ENCODE data around the gene BRMS1L. TPM values are rescaled to one million over a fixed set of nuclear protein-coding genes. Genes with fewer than 3 reads are reported as not detected.

The BRMS1L gene
- total RNA-seq, 2 donors from 2014 or later, result 5.2 to 6.6 TPM

- H3K4me1 ChIP-seq (replicated peaks), result no peaks in the 10 kb centered on the region
- TF ChIP-seq POLR2AphosphoS5 (IDR thresholded peaks at IDR 0.05) (no peak), CTCF (IDR thresholded peaks at IDR 0.05) (no peak), POLR2A (IDR thresholded peaks at IDR 0.05) (no peak)
- H3K27me3 ChIP-seq (replicated peaks; ENCODE audit: insufficient read depth), result no peaks in the 10 kb centered on the region
- no peak overlapping the region for H3K4me3 ChIP-seq
- H3K9me3 ChIP-seq, result no peaks in the 10 kb centered on the region
- no peak overlapping the region for H3K27ac ChIP-seq
- intact Hi-C loops (cut with DNase I), result no loop called here
- no peaks in the 10 kb centered on the region for H3K36me3 ChIP-seq
- 59% methylated on average over 1 of the region's 1 CpG for WGBS
- DNase-seq (ENCODE audit: low spot score), result no peak
These were observed 28.6 kb downstream of the BRMS1L start for GRCh38 chr14:35854696-35855270.

- H3K36me3 ChIP-seq, result no peaks in the 10 kb centered on the region
- TF ChIP-seq POLR2AphosphoS5 (IDR thresholded peaks at IDR 0.05) (no peak), POLR2A (IDR thresholded peaks at IDR 0.05) (no peak), CTCF (IDR thresholded peaks at IDR 0.05) (no peak)
- intact Hi-C loops (cut with DNase I), result no loop called here
- no peak overlapping the region for H3K4me3 ChIP-seq
- no peaks in the 10 kb centered on the region for H3K27me3 ChIP-seq (replicated peaks; ENCODE audit: insufficient read depth)
- no peaks in the 10 kb centered on the region for H3K4me1 ChIP-seq (replicated peaks)
- no peak overlapping the region for H3K27ac ChIP-seq
- no peak for DNase-seq (ENCODE audit: low spot score)
- 61% methylated on average over 6 of the region's 6 CpGs for WGBS
- no peaks in the 10 kb centered on the region for H3K9me3 ChIP-seq
These were observed 29.8 kb downstream of the BRMS1L start for GRCh38 chr14:35855876-35856481.

- Histone ChIP-seq H3K4me1 (replicated peaks) (no peaks in the 10 kb centered on the region), H3K27me3 (replicated peaks; ENCODE audit: insufficient read depth) (no peaks in the 10 kb centered on the region), H3K9me3 (no peaks in the 10 kb centered on the region), H3K27ac (no peak overlapping the region), H3K4me3 (no peak overlapping the region), H3K36me3 (no peaks in the 10 kb centered on the region)
- 93% methylated on average over 7 of the region's 7 CpGs for WGBS
- DNase-seq (ENCODE audit: low spot score), result no peak
- no peak for TF ChIP-seq POLR2A (IDR thresholded peaks at IDR 0.05)
- no peak for TF ChIP-seq CTCF (IDR thresholded peaks at IDR 0.05)
- no peak for TF ChIP-seq POLR2AphosphoS5 (IDR thresholded peaks at IDR 0.05)
- intact Hi-C loops (cut with DNase I), result no loop called here
These were observed 32.5 kb downstream of the BRMS1L start for GRCh38 chr14:35858521-35859209.

- H3K27ac ChIP-seq, result no peak overlapping the region
- H3K4me1 ChIP-seq (replicated peaks), result no peaks in the 10 kb centered on the region
- H3K36me3 ChIP-seq, result no peaks in the 10 kb centered on the region
- no peak overlapping the region for H3K4me3 ChIP-seq
- H3K9me3 ChIP-seq, result no peaks in the 10 kb centered on the region
- intact Hi-C loops (cut with DNase I), result no loop called here
- WGBS, result 74% methylated on average over 3 of the region's 3 CpGs
- no peak for DNase-seq (ENCODE audit: low spot score)
- no peaks in the 10 kb centered on the region for H3K27me3 ChIP-seq (replicated peaks; ENCODE audit: insufficient read depth)
- no peak for TF ChIP-seq POLR2AphosphoS5 (IDR thresholded peaks at IDR 0.05)
- no peak for TF ChIP-seq CTCF (IDR thresholded peaks at IDR 0.05)
- TF ChIP-seq POLR2A (IDR thresholded peaks at IDR 0.05), result no peak
These were observed 35.2 kb downstream of the BRMS1L start for GRCh38 chr14:35861204-35861868.

Data from prostate gland (tissue), 2 donors.